Measurements from ENCODE around the gene SPTA1.

DNA sequence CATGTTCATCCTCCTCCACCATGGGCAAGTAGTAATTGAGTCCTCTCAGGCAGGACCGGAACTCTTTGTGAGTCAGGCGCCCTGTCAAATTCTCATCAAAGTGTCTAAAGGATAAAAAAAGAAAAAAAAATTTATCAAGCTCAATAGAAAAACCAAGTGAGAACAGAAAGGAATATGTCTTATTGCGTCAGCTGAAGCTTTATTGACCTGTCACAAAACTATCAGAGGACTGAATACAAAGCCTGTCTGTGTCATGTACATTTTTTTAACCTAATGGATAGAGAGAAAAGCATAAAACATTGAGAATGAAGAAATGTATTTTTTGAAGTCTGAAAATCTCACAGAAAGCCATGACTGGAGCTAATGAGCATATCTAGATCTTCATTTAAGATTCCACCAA lies 72.8 kb downstream of the SPTA1 start:
- TF ChIP-seq, protein P1, sequence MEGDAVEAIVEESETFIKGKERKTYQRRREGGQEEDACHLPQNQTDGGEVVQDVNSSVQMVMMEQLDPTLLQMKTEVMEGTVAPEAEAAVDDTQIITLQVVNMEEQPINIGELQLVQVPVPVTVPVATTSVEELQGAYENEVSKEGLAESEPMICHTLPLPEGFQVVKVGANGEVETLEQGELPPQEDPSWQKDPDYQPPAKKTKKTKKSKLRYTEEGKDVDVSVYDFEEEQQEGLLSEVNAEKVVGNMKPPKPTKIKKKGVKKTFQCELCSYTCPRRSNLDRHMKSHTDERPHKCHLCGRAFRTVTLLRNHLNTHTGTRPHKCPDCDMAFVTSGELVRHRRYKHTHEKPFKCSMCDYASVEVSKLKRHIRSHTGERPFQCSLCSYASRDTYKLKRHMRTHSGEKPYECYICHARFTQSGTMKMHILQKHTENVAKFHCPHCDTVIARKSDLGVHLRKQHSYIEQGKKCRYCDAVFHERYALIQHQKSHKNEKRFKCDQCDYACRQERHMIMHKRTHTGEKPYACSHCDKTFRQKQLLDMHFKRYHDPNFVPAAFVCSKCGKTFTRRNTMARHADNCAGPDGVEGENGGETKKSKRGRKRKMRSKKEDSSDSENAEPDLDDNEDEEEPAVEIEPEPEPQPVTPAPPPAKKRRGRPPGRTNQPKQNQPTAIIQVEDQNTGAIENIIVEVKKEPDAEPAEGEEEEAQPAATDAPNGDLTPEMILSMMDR (IDR thresholded peaks at IDR 0.05): no peak
- no peak for TF ChIP-seq ZFX (IDR thresholded peaks at IDR 0.05; ENCODE audit: borderline replicate concordance)

Data from 22Rv1 (cell line).